K562 (cell line): ENCODE results near the gene WNT7B. TPM values are rescaled to one million over a fixed set of nuclear protein-coding genes. Genes with fewer than 3 reads are reported as not detected.

ENCODE experiments used
- ATAC-seq: fragments of 200-7000 bp; cut with Tn5 transposase; 3 replicates; pipeline ENCODE4 v1.9.1; 2020; ENCODE audit warnings: moderate library complexity
- BruUV-seq: library from RNA; stranded (reverse); fragments of 400-500 nt; replicated peaks from 2 replicates; lab custom pipeline; 2021; lab: Mats Ljungman, UMichigan
- CTCF ChIA-PET: fragments of 300-600 bp; formaldehyde crosslinking; extraction: SDS; loops from one replicate; lab custom pipeline; 2021; ENCODE audit warnings: low intra/inter-chr PET ratio; lab: Yijun Ruan, JAX
- POLR2A ChIA-PET: fragments of 300-600, 350-650 bp; sonication (Branson Sonifier 250); formaldehyde crosslinking; extraction: SDS; loops from one replicate; lab custom pipeline; 2021; ENCODE audit warnings: antibody characterized with exemption, inconsistent platforms; lab: Yijun Ruan, JAX
- DNase-seq, 4 experiments: peaks; one replicate each; pipeline versions ENCODE4 v3.0.0 to v3.0.0-alpha.2; 2011 to 2018; ENCODE audit warnings: low spot score in 3 of 4, mixed read lengths in 3 of 4; ENCODE audit errors: extremely low read depth in 1 of 4
- FAIRE-seq: peaks from 2 replicates; lab custom pipeline; 2011; peaks lifted over from hg19 to GRCh38; lab: Jason Lieb, UNC
- H2AFZ ChIP-seq: 2 replicates; pipeline ENCODE4 v1.6.0; 2011; ENCODE audit warnings: low read depth, low read length, control low read depth, inconsistent platforms
- H3K27ac ChIP-seq: fragments of 200-600 bp; 3 replicates; pipeline ENCODE4 v1.8.0; 2011; ENCODE audit warnings: low read depth, mild to moderate bottlenecking, control low read depth, inconsistent platforms, low read length, moderate library complexity, mixed read lengths; ENCODE audit errors: extremely low read depth
- H3K27me3 ChIP-seq, 2 experiments: fragments of 300-600 bp in 1 of 2; 2 replicates in 1 of 2; 3 replicates in 1 of 2; pipeline versions ENCODE4 v1.6.0 to v1.8.0; 2011; ENCODE audit warnings: inconsistent platforms in 2 of 2, low read length in 2 of 2, mild to moderate bottlenecking in 1 of 2, mixed read lengths in 1 of 2, moderate library complexity in 1 of 2; ENCODE audit not compliant: control insufficient read depth in 2 of 2, insufficient read depth in 2 of 2
- H3K36me3 ChIP-seq: fragments of 300-600 bp; 3 replicates; pipeline ENCODE4 v1.8.0; 2011; ENCODE audit warnings: mild to moderate bottlenecking, low read length, inconsistent platforms; ENCODE audit not compliant: control insufficient read depth, insufficient read depth
- H3K4me1 ChIP-seq, 2 experiments: fragments of 200-600 bp in 1 of 2; replicated peaks in 1 of 2; 2 replicates in 1 of 2; 3 replicates in 1 of 2; pipeline versions ENCODE4 v1.5.1 to v1.8.0; 2011; ENCODE audit warnings: inconsistent platforms in 2 of 2, low read length in 2 of 2, mild to moderate bottlenecking in 1 of 2, mixed read lengths in 1 of 2, moderate library complexity in 1 of 2; ENCODE audit not compliant: control insufficient read depth in 2 of 2, insufficient read depth in 2 of 2
- H3K4me2 ChIP-seq: 2 replicates; pipeline ENCODE4 v1.6.1; 2011; ENCODE audit warnings: low read length, control low read depth, inconsistent platforms, mixed read lengths; ENCODE audit not compliant: insufficient read depth
- H3K4me3 ChIP-seq: fragments of 200-600 bp; sonication (generic), shearing (Covaris generic); 2 replicates; pipeline ENCODE4 v1.5.1; 2016; ENCODE audit warnings: control low read depth, inconsistent platforms
- H3K79me2 ChIP-seq: fragments of 200-600 bp; 3 replicates; pipeline ENCODE4 v1.8.0; 2011; ENCODE audit warnings: low read length, inconsistent platforms; ENCODE audit not compliant: control insufficient read depth, insufficient read depth
- H3K9ac ChIP-seq, 2 experiments: 2 replicates each; pipeline versions ENCODE4 v1.6.0 to v1.6.1; 2011; ENCODE audit warnings: low read depth in 2 of 2, low read length in 2 of 2, control low read depth in 1 of 2, inconsistent platforms in 1 of 2, mild to moderate bottlenecking in 1 of 2, mixed read lengths in 1 of 2; ENCODE audit not compliant: insufficient read depth in 1 of 2
- H3K9me1 ChIP-seq: one replicate; pipeline ENCODE4 v1.6.0; 2011; ENCODE audit warnings: inconsistent platforms, mild to moderate bottlenecking, low read length, moderate library complexity; ENCODE audit not compliant: control insufficient read depth, insufficient read depth
- H3K9me3 ChIP-seq: replicated peaks from 2 replicates; pipeline ENCODE4 v1.5.1; 2011; ENCODE audit warnings: low read depth, low read length, inconsistent platforms; ENCODE audit not compliant: control insufficient read depth, insufficient read depth
- H4K20me1 ChIP-seq: replicated peaks from 2 replicates; pipeline ENCODE4 v1.6.1; 2011; ENCODE audit warnings: low read length, inconsistent platforms, mixed read lengths; ENCODE audit not compliant: control insufficient read depth, insufficient read depth
- ARID2 ChIP-seq: fragments of 450-650 bp; IDR thresholded peaks from 2 replicates; pipeline ENCODE4 v1.6.1; 2017; ENCODE audit warnings: antibody characterized with exemption, mild to moderate bottlenecking
- ATF6 ChIP-seq: sonication (generic); formaldehyde crosslinking; IDR thresholded peaks from 2 replicates; pipeline ENCODE4 v1.4.0; 2020; ENCODE audit warnings: mild to moderate bottlenecking, missing genetic modification reagents
- KLF10 ChIP-seq: fragments of 250-450 bp; sonication (Bioruptor Pico); IDR thresholded peaks from 2 replicates; pipeline ENCODE4 v1.6.1; 2021; ENCODE audit warnings: matching md5 sums
- KLF6 ChIP-seq: fragments of 250-450 bp; sonication (Bioruptor Pico); IDR thresholded peaks from 2 replicates; pipeline ENCODE4 v1.4.0; 2020; ENCODE audit warnings: mild to moderate bottlenecking, moderate library complexity, borderline replicate concordance
- NCOA2 ChIP-seq, 2 experiments: fragments of 450-650 bp; IDR thresholded peaks; 2 replicates each; pipeline ENCODE4 v1.6.1; 2018; ENCODE audit warnings: mild to moderate bottlenecking in 2 of 2, moderate library complexity in 1 of 2; ENCODE audit not compliant: partially characterized antibody in 2 of 2
- ZNF232 ChIP-seq: sonication (generic); formaldehyde crosslinking; IDR thresholded peaks from 2 replicates; pipeline ENCODE4 v1.8.0; 2022; ENCODE audit warnings: mild to moderate bottlenecking, missing genetic modification reagents
- WGBS: fragments of 100-300 bp; shearing (Covaris generic); methylation state at CpG from one replicate; pipeline ENCODE4 v1.1.6; 2016; ENCODE audit warnings: low coverage, mixed read lengths; ENCODE audit not compliant: insufficient coverage; ENCODE audit errors: missing lambda C conversion rate; 5-methylcytosine and 5-hydroxymethylcytosine counted together
- in situ Hi-C: fragments of 300-500 bp; cut with MboI; formaldehyde crosslinking; loops from 4 replicates; pipeline ENCODE4 v1.15.0; 2018; ENCODE audit warnings: inconsistent platforms, mixed read lengths
- intact Hi-C: fragments of 100-400 bp; cut with micrococcal nuclease; formaldehyde crosslinking; loops from 2 replicates; pipeline ENCODE4 v1.14.2; 2022
- polyA plus RNA-seq, 8 experiments: library from polyadenylated mRNA; depleted of rRNA in 4 of 8; stranded (reverse) in 5 of 8; unstranded in 3 of 8; fragments of >200 nt; fragmentation: Nextera tagmentation in 2 of 8; fragmentation: Illumina TruSeq in 1 of 8; extraction: Ambion mirVana in 2 of 8; extraction: Trizol in 1 of 8; gene quantifications; 2 replicates each; pipeline versions ENCODE4 v1.2.1 to v1.2.3, GENCODE V29; 2011 to 2014; ENCODE audit warnings: inconsistent platforms in 1 of 8, missing spikeins in 1 of 8
- total RNA-seq, 7 experiments: library from RNA; depleted of rRNA in 6 of 7; stranded (reverse); fragments of >200 nt in 6 of 7; fragmentation: Illumina TruSeq in 2 of 7; extraction: Trizol in 2 of 7; gene quantifications; 2 replicates each; pipeline versions ENCODE4 v1.2.1 to v1.2.3, GENCODE V29; 2011 to 2021; ENCODE audit warnings: low replicate concordance in 1 of 7
- TF ChIP-seq, protein P1 (sequence below): fragments of 250-450 bp; sonication (Bioruptor Pico); IDR thresholded peaks from 2 replicates; pipeline ENCODE4 v1.8.0; 2022; ENCODE audit warnings: inconsistent platforms

Gene WNT7B
- total and polyA plus RNA-seq, 9 of the 15 experiments (the other 6 are each of a cell fraction or from before 2014, with no cell fraction given) = not detected

GRCh38 chr22:46000081-46001027 is 23.4 kb upstream of the WNT7B start:
- H2AFZ ChIP-seq = no peak overlapping the region
- H3K4me3 ChIP-seq = no peak overlapping the region
- H3K9me3 ChIP-seq = no peaks in the 10 kb centered on the region
- intact Hi-C loops = no loop called here
- H4K20me1 ChIP-seq = 0 out of 2 replicates have a peak, but pooled peaks cover 3% of the 10 kb centered on the region
- H3K9me1 ChIP-seq = no peaks in the 10 kb centered on the region
- no peak overlapping the region for H3K27ac ChIP-seq
- FAIRE-seq (no peak), ATAC-seq (no peak), DNase-seq (no peak)
- H3K27me3 ChIP-seq = peaks cover 0 to 18% of the 10 kb centered on the region in 2 experiments; a peak in 1 of 5 replicates
- H3K4me1 ChIP-seq = peaks cover 0 to 47% of the 10 kb centered on the region in 2 experiments; a peak in 2 of 5 replicates
- ChIA-PET POLR2A (interaction anchor here (1.0 to 1.6 kb wide), 2 partner anchors 13 to 106 kb away, joined by 3 to 6 read pairs; no protein-coding TSS in a partner anchor), CTCF (no interaction called here)
- H3K36me3 ChIP-seq = no peaks in the 10 kb centered on the region
- H3K4me2 ChIP-seq = no peak overlapping the region
- no TSS peak for BruUV-seq
- 5% methylated on average over 15 of the region's 17 CpGs for WGBS
- no peaks in the 10 kb centered on the region for H3K79me2 ChIP-seq
- in situ Hi-C loops = loop anchor here (25.0 kb wide), 1 partner anchor 312 kb away; no protein-coding TSS in a partner anchor
- no peak overlapping the region for H3K9ac ChIP-seq
- TF ChIP-seq KLF10 = no peak
- no peak for TF ChIP-seq ARID2
- TF ChIP-seq KLF6 (CRISPR knock-in tag) = no peak
- no peak for TF ChIP-seq ATF6 (CRISPR knock-in tag)
- no peak for TF ChIP-seq ZNF232 (CRISPR knock-in tag)
- TF ChIP-seq, protein P1, sequence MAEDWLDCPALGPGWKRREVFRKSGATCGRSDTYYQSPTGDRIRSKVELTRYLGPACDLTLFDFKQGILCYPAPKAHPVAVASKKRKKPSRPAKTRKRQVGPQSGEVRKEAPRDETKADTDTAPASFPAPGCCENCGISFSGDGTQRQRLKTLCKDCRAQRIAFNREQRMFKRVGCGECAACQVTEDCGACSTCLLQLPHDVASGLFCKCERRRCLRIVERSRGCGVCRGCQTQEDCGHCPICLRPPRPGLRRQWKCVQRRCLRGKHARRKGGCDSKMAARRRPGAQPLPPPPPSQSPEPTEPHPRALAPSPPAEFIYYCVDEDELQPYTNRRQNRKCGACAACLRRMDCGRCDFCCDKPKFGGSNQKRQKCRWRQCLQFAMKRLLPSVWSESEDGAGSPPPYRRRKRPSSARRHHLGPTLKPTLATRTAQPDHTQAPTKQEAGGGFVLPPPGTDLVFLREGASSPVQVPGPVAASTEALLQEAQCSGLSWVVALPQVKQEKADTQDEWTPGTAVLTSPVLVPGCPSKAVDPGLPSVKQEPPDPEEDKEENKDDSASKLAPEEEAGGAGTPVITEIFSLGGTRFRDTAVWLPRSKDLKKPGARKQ (CRISPR knock-in tag) = no peak
- no peak for TF ChIP-seq NCOA2 (IDR thresholded peaks at IDR 0.05; ENCODE audit: partially characterized antibody in 2 of 2)
